Nephron (organoid): Measurements from ENCODE around the gene SLAMF8.

Source experiments
- H3K27ac Mint-ChIP-seq, 3 experiments: 2 replicates each; pipeline ENCODE4 v1.8.0; 2020; ENCODE audit warnings: mixed read lengths in 3 of 3, mild to moderate bottlenecking in 2 of 3, moderate library complexity in 1 of 3
- H3K27me3 Mint-ChIP-seq: 2 replicates; pipeline ENCODE4 v1.8.0; 2021; ENCODE audit warnings: low read depth, mild to moderate bottlenecking, moderate library complexity, mixed read lengths
- H3K36me3 Mint-ChIP-seq: 2 replicates; pipeline ENCODE4 v1.8.0; 2020; ENCODE audit warnings: low read depth, mixed read lengths
- H3K4me1 Mint-ChIP-seq: 2 replicates; pipeline ENCODE4 v1.8.0; 2020; ENCODE audit warnings: mixed read lengths
- H3K4me3 Mint-ChIP-seq, 3 experiments: 2 replicates each; pipeline ENCODE4 v1.8.0; 2020; ENCODE audit warnings: mild to moderate bottlenecking in 3 of 3, mixed read lengths in 3 of 3, moderate library complexity in 2 of 3
- H3K9me3 Mint-ChIP-seq: 2 replicates; pipeline ENCODE4 v1.8.0; 2020; ENCODE audit warnings: mixed read lengths
- CTCF ChIP-seq, 3 experiments: fragments of 200-600 bp; sonication (generic); IDR thresholded peaks; one replicate each; pipeline ENCODE4 v1.5.0; 2021; ENCODE audit warnings: antibody characterized with exemption in 3 of 3; ENCODE audit not compliant: unreplicated experiment in 3 of 3

Gene SLAMF8

GRCh38 chr1:159856576-159856975 lies 29.9 kb downstream of the SLAMF8 start:
- H3K4me1 Mint-ChIP-seq = peaks cover 8% of the 10 kb centered on the region
- peaks cover 30% of the 10 kb centered on the region for H3K27me3 Mint-ChIP-seq
- H3K27ac Mint-ChIP-seq = peak overlapping the region; percentile 66 to 85 (median 82)
- no peaks in the 10 kb centered on the region for H3K9me3 Mint-ChIP-seq
- TF ChIP-seq CTCF (IDR thresholded peaks at IDR 0.05; ENCODE audit: unreplicated experiment in 3 of 3) = no peak
- H3K36me3 Mint-ChIP-seq = no peaks in the 10 kb centered on the region
- H3K4me3 Mint-ChIP-seq = peak overlapping the region; percentile 48 to 85 (median 76)

- Mint-ChIP-seq H3K27ac (no peak overlapping the region), H3K27me3 (peaks cover 28% of the 10 kb centered on the region), H3K36me3 (no peaks in the 10 kb centered on the region), H3K4me1 (peaks cover 8% of the 10 kb centered on the region), H3K9me3 (no peaks in the 10 kb centered on the region), H3K4me3 (peak overlapping the region in 1 of 3 experiments; percentile 21)
- TF ChIP-seq CTCF (IDR thresholded peaks at IDR 0.05; ENCODE audit: unreplicated experiment in 3 of 3) = no peak
These were observed 31.2 kb downstream of the SLAMF8 start for GRCh38 chr1:159857889-159858288.

- Mint-ChIP-seq H3K4me3 (no peak overlapping the region), H3K4me1 (peaks cover 5% of the 10 kb centered on the region), H3K9me3 (no peaks in the 10 kb centered on the region), H3K27ac (no peak overlapping the region), H3K27me3 (peaks cover 17% of the 10 kb centered on the region), H3K36me3 (no peaks in the 10 kb centered on the region)
- no peak for TF ChIP-seq CTCF (IDR thresholded peaks at IDR 0.05; ENCODE audit: unreplicated experiment in 3 of 3)
These were observed 33.2 kb downstream of the SLAMF8 start for GRCh38 chr1:159859767-159860322.

GRCh38 chr1:159860456-159860855 lies 33.8 kb downstream of the SLAMF8 start:
- TF ChIP-seq CTCF (IDR thresholded peaks at IDR 0.05; ENCODE audit: unreplicated experiment in 3 of 3) = no peak
- H3K27ac Mint-ChIP-seq = no peak overlapping the region
- peaks cover 6% of the 10 kb centered on the region for H3K4me1 Mint-ChIP-seq
- no peaks in the 10 kb centered on the region for H3K9me3 Mint-ChIP-seq
- H3K36me3 Mint-ChIP-seq = no peaks in the 10 kb centered on the region
- H3K27me3 Mint-ChIP-seq = peaks cover 13% of the 10 kb centered on the region
- no peak overlapping the region for H3K4me3 Mint-ChIP-seq

- no peak overlapping the region for H3K27ac Mint-ChIP-seq
- H3K4me1 Mint-ChIP-seq = peaks cover 6% of the 10 kb centered on the region
- no peaks in the 10 kb centered on the region for H3K9me3 Mint-ChIP-seq
- peaks cover 17% of the 10 kb centered on the region for H3K27me3 Mint-ChIP-seq
- H3K36me3 Mint-ChIP-seq = no peaks in the 10 kb centered on the region
- no peak overlapping the region for H3K4me3 Mint-ChIP-seq
- no peak for TF ChIP-seq CTCF (IDR thresholded peaks at IDR 0.05; ENCODE audit: unreplicated experiment in 3 of 3)
These were observed 34.5 kb downstream of the SLAMF8 start for GRCh38 chr1:159861218-159861617.

- H3K36me3 Mint-ChIP-seq = no peaks in the 10 kb centered on the region
- H3K27ac Mint-ChIP-seq = no peak overlapping the region
These were observed 35.4 kb downstream of the SLAMF8 start for GRCh38 chr1:159862031-159862430.

More at GRCh38 chr1:159862031-159862430, 35.4 kb downstream of the SLAMF8 start:
- Mint-ChIP-seq H3K4me3 (no peak overlapping the region), H3K27me3 (peaks cover 12% of the 10 kb centered on the region), H3K9me3 (no peaks in the 10 kb centered on the region), H3K4me1 (peaks cover 9% of the 10 kb centered on the region)
- TF ChIP-seq CTCF (IDR thresholded peaks at IDR 0.05; ENCODE audit: unreplicated experiment in 3 of 3) = no peak
